Caco-2 (cell line): Measurements from ENCODE around the gene ZBTB42. TPM values are rescaled to one million over a fixed set of nuclear protein-coding genes. Genes with fewer than 3 reads are reported as not detected.
A peak's percentile ranks its signal among the peaks of the same experiment; 100 is the strongest.
"Not testable (repeated sequence)": the region's sequence is repeated elsewhere in the genome, so short reads cannot be mapped to it uniquely, and the experiment has no call there.

ENCODE experiments used
- BruUV-seq: library from RNA; stranded (reverse); fragments of 400-500 nt; replicated peaks from 2 replicates; lab custom pipeline; 2021; lab: Mats Ljungman, UMichigan
- CTCF ChIA-PET: fragments of 300-600 bp; sonication (Branson Sonifier 250); formaldehyde crosslinking; loops from one replicate; lab custom pipeline; 2022; ENCODE audit warnings: antibody characterized with exemption; lab: Charles Lee
- POLR2A ChIA-PET: fragments of 300-600 bp; sonication (Branson Sonifier 250); formaldehyde crosslinking; loops from one replicate; lab custom pipeline; 2022; ENCODE audit warnings: antibody characterized with exemption; lab: Charles Lee
- DNase-seq, 2 experiments: peaks; one replicate each; pipeline versions ENCODE4 v3.0.0 to v3.0.0-alpha.2; 2020 to 2022
- H3K27me3 ChIP-seq: replicated peaks from 2 replicates; pipeline ENCODE4 v1.6.0; 2011; ENCODE audit warnings: low read length; ENCODE audit not compliant: control insufficient read depth, insufficient read depth
- H3K36me3 ChIP-seq: 2 replicates; pipeline ENCODE4 v1.5.1; 2011; ENCODE audit warnings: low read length; ENCODE audit not compliant: control insufficient read depth, insufficient read depth
- H3K4me1 ChIP-seq: fragments of 250-450 bp; sonication (Bioruptor Pico); 2 replicates; pipeline ENCODE4 v1.5.1; 2020; ENCODE audit warnings: mild to moderate bottlenecking
- H3K4me3 ChIP-seq: 2 replicates; pipeline ENCODE4 v1.5.1; 2011; ENCODE audit warnings: low read depth, mild to moderate bottlenecking, control low read depth, low read length
- H3K9me3 ChIP-seq: fragments of 250-450 bp; sonication (Bioruptor Pico); 2 replicates; pipeline ENCODE4 v1.5.1; 2020; ENCODE audit warnings: mild to moderate bottlenecking, moderate library complexity
- H3K27ac Mint-ChIP-seq: one replicate; pipeline ENCODE4 v1.8.0; 2022; ENCODE audit warnings: mixed read lengths; ENCODE audit not compliant: unreplicated experiment
- H3K27me3 Mint-ChIP-seq: one replicate; pipeline ENCODE4 v1.8.0; 2022; ENCODE audit warnings: mixed read lengths; ENCODE audit not compliant: insufficient read depth, unreplicated experiment
- H3K36me3 Mint-ChIP-seq: one replicate; pipeline ENCODE4 v1.8.0; 2022; ENCODE audit warnings: mild to moderate bottlenecking, mixed read lengths; ENCODE audit not compliant: insufficient read depth, unreplicated experiment
- H3K4me1 Mint-ChIP-seq: one replicate; pipeline ENCODE4 v1.8.0; 2022; ENCODE audit warnings: low read depth, mixed read lengths; ENCODE audit not compliant: unreplicated experiment
- H3K4me3 Mint-ChIP-seq: one replicate; pipeline ENCODE4 v1.8.0; 2022; ENCODE audit warnings: mild to moderate bottlenecking, moderate library complexity, mixed read lengths; ENCODE audit not compliant: unreplicated experiment
- H3K9me3 Mint-ChIP-seq: one replicate; pipeline ENCODE4 v1.8.0; 2022; ENCODE audit warnings: mixed read lengths; ENCODE audit not compliant: unreplicated experiment
- intact Hi-C: fragments of 100-400 bp; cut with micrococcal nuclease; formaldehyde crosslinking; loops from one replicate; pipeline ENCODE4 v1.10.0; 2022; ENCODE audit not compliant: unreplicated experiment
- total RNA-seq: library from RNA; stranded (reverse); gene quantifications from 2 replicates; pipeline ENCODE4 v1.2.3, GENCODE V29; 2022
- TF ChIP-seq, protein P1 (sequence below), 2 experiments: fragments of 200-600 bp in 1 of 2; IDR thresholded peaks; 1 replicate in 1 of 2; 2 replicates in 1 of 2; pipeline versions ENCODE4 v1.5.1 to v1.8.0; 2011 to 2022; ENCODE audit warnings: antibody characterized with exemption in 1 of 2, control low read depth in 1 of 2, inconsistent platforms in 1 of 2, low read depth in 1 of 2, low read length in 1 of 2, mild to moderate bottlenecking in 1 of 2, moderate library complexity in 1 of 2; ENCODE audit not compliant: insufficient read depth in 1 of 2, severe bottlenecking in 1 of 2, unreplicated experiment in 1 of 2

The ZBTB42 gene
- total RNA-seq, 1 experiment from 2014 or later = 9.7 TPM

DNA sequence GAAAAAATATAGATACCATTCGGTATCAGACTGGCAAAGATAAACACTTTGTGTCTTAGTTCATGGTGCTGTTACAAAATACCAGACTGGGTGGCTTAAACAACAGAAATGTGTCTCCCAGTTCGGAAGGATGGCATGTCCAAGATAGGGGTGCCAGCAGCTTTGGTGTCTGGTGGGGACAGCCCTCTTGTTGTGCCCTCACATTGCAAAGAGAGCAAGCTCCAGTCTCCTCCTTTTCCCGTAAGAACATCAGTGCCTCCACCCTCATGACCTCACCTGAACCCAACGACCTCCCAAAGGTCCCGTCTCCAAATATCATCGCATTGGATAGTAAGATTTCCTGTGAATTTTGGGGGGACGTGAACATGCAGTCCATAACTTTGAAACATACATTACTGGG is 12.4 kb downstream of the ZBTB42 start:
- no peaks in the 10 kb centered on the region for H3K36me3 ChIP-seq
- POLR2A ChIA-PET = no interaction called here
- CTCF ChIA-PET = no interaction called here
- peak in 1 of 2 experiments; percentile 14 for DNase-seq
- H3K27me3 Mint-ChIP-seq = no peaks in the 10 kb centered on the region
- peaks cover 10% of the 10 kb centered on the region for H3K4me1 Mint-ChIP-seq
- no TSS peak for BruUV-seq
- H3K9me3 Mint-ChIP-seq = no peaks in the 10 kb centered on the region
- TF ChIP-seq, protein P1, sequence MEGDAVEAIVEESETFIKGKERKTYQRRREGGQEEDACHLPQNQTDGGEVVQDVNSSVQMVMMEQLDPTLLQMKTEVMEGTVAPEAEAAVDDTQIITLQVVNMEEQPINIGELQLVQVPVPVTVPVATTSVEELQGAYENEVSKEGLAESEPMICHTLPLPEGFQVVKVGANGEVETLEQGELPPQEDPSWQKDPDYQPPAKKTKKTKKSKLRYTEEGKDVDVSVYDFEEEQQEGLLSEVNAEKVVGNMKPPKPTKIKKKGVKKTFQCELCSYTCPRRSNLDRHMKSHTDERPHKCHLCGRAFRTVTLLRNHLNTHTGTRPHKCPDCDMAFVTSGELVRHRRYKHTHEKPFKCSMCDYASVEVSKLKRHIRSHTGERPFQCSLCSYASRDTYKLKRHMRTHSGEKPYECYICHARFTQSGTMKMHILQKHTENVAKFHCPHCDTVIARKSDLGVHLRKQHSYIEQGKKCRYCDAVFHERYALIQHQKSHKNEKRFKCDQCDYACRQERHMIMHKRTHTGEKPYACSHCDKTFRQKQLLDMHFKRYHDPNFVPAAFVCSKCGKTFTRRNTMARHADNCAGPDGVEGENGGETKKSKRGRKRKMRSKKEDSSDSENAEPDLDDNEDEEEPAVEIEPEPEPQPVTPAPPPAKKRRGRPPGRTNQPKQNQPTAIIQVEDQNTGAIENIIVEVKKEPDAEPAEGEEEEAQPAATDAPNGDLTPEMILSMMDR (IDR thresholded peaks at IDR 0.05; ENCODE audit: insufficient read depth in 1 of 2, low read depth in 1 of 2, low read length in 1 of 2, severe bottlenecking in 1 of 2, unreplicated experiment in 1 of 2) = no peak
- intact Hi-C loops = no loop called here
- no peak overlapping the region for H3K4me3 Mint-ChIP-seq
- H3K4me3 ChIP-seq = no peak overlapping the region
- H3K9me3 ChIP-seq = no peaks in the 10 kb centered on the region
- no peak overlapping the region for H3K27ac Mint-ChIP-seq
- no peaks in the 10 kb centered on the region for H3K27me3 ChIP-seq
- H3K36me3 Mint-ChIP-seq = peaks cover 29% of the 10 kb centered on the region
- no peaks in the 10 kb centered on the region for H3K4me1 ChIP-seq

DNA sequence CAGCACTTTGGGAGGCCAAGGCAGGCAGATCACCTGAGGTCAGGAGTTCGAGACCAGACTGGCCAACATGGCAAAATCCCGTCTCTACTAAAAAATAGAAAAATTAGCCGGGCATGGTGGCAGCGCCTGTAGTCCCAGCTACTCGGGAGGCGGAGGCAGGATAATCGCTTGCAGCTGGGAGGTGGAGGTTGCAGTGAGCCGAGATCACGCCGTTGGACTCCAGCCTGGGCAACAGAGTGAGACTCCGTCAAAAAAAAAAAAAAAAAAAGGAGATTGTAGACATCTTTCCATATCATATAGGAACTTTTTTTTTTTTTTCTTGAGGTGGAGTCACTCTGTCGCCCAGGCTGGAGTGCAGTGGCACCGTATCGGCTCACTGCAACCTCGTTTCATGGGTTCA is 13.8 kb downstream of the ZBTB42 start:
- CTCF ChIA-PET, H3K27me3 Mint-ChIP-seq, H3K4me1 Mint-ChIP-seq, POLR2A ChIA-PET, H3K4me1 ChIP-seq, DNase-seq, intact Hi-C loops, H3K9me3 ChIP-seq, H3K9me3 Mint-ChIP-seq, BruUV-seq, H3K27me3 ChIP-seq, H3K36me3 ChIP-seq: not testable (repeated sequence)
- H3K27ac Mint-ChIP-seq = peak overlapping the region; percentile 90
- peaks cover 24% of the 10 kb centered on the region for H3K36me3 Mint-ChIP-seq
- peak overlapping the region; percentile 73 for H3K4me3 ChIP-seq
- peak overlapping the region; percentile 94 for H3K4me3 Mint-ChIP-seq

DNA sequence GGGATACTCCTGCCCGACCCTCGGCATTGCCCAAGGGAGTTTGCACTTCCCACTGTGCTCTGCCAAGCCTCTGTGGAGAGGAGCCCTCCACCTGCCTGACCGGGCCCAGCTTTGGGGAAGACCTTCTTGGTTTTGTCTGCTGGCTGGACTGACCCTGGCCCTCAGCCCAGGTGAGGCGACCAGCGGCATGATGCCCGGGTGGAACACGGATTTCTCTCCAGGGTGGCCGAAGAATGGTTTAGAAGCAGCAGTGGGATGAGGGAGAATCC is 15.6 kb downstream of the ZBTB42 start:
- H3K36me3 Mint-ChIP-seq = peaks cover 24% of the 10 kb centered on the region
- H3K27me3 Mint-ChIP-seq = no peaks in the 10 kb centered on the region
- peak overlapping the region; percentile 94 for H3K4me3 Mint-ChIP-seq
- H3K4me1 ChIP-seq = no peaks in the 10 kb centered on the region
- BruUV-seq = no TSS peak
- H3K9me3 ChIP-seq = no peaks in the 10 kb centered on the region
- CTCF ChIA-PET = no interaction called here
- no peaks in the 10 kb centered on the region for H3K9me3 Mint-ChIP-seq
- H3K36me3 ChIP-seq = no peaks in the 10 kb centered on the region
- H3K27ac Mint-ChIP-seq = peak overlapping the region; percentile 90
- H3K4me1 Mint-ChIP-seq = peaks cover 10% of the 10 kb centered on the region
- intact Hi-C loops = no loop called here
- POLR2A ChIA-PET = no interaction called here
- TF ChIP-seq, protein P1 (IDR thresholded peaks at IDR 0.05; ENCODE audit: insufficient read depth in 1 of 2, low read depth in 1 of 2, low read length in 1 of 2, severe bottlenecking in 1 of 2, unreplicated experiment in 1 of 2) = no peak
- H3K4me3 ChIP-seq = peak overlapping the region; percentile 73
- H3K27me3 ChIP-seq = no peaks in the 10 kb centered on the region
- no peak for DNase-seq
